ENCODE data around the gene ABLIM2.

ABLIM2 gene

DNA sequence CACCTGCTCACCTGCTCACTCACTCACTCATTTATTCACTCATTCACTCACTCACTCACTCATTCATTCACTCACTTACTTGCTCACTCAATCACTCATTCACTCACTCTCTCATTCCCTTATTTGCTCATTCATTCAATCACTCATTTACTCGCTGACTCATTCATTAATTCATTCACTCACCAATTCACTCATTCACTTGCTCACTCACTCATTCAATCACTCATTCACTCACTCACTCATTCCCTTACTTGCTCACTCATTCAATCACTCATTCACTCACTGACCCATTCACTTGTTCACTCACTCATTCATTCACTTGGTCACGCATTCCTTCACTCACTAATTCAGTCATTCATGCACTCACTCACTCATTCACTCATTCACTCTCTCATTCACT is 130.2 kb downstream of the ABLIM2 start:
- DNase-seq (ENCODE audit: low read depth): no peak

- DNase-seq (ENCODE audit: low read depth): no peak
Measured at GRCh38 chr4:8026453-8026852, 132.2 kb downstream of the ABLIM2 start.

DNA sequence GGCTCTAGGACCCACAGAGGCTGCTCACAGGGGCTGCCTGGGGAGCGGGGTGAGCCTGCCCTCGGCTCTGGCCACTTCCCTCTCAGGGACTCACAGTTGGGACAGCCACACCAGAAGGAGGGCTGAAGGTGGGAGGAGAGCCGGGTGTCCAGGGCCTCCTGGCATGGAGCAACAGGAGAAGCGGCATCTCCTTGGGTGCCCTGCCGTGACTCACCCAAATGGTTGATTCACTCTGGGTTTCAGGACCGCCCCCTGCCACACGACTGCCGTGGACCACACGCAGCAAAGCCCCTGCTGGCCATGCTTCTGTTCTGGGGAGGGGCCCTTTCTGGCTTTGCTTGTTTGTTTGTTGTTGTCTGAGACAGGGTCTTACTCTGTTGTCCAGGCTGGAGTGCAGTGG is 132.9 kb downstream of the ABLIM2 start:
- no peak for DNase-seq (ENCODE audit: low read depth)

GRCh38 chr4:8024073-8024786 is 134.4 kb downstream of the ABLIM2 start:
- DNase-seq (ENCODE audit: low read depth): no peak

DNA sequence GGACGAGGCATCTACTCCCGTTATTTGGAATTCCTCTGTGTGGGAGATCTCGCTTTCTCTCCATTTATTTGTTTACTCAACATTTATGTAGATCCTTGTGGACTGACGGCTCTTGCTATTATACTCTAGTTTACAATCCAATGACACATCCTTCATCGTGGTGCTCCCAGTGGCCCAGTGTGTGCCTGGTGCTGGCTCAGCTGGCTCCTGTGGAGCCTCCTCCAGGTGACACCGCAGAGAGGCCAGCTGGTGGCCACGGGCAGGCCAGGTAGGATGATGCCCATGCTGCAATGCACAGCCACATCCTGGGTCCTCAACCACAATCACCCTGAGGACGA is 134.9 kb downstream of the ABLIM2 start:
- no peak for DNase-seq (ENCODE audit: low read depth)

GRCh38 chr4:8022767-8023695 is 135.6 kb downstream of the ABLIM2 start:
- no peak for DNase-seq (ENCODE audit: low read depth)

GRCh38 chr4:8021796-8022195 is 136.8 kb downstream of the ABLIM2 start:
- no peak for DNase-seq (ENCODE audit: low read depth)

GRCh38 chr4:8019396-8020365 is 138.9 kb downstream of the ABLIM2 start:
- no peak for DNase-seq (ENCODE audit: low read depth)

GRCh38 chr4:8016527-8016926 is 142.1 kb downstream of the ABLIM2 start:
- DNase-seq (ENCODE audit: low read depth): no peak

DNA sequence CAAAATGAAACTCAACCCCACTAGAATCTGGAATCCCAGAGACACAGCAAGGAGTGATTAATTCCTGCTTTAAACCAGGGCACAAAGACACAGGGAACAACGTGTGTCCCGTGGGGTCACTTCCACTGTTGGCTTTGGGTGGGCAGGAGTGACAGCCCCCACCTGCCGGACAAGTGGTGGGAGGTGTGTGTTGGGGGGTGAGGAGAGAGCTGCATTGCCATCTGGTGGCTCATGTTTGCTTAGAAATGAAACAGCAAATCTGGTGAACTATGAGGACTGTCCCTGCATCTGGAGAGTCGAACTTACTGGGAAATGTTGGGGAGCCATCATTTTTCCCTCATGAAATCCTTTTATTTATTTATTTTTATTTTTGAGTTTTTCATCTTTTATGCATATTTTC is 143.1 kb downstream of the ABLIM2 start:
- DNase-seq (ENCODE audit: low read depth): no peak

DNA sequence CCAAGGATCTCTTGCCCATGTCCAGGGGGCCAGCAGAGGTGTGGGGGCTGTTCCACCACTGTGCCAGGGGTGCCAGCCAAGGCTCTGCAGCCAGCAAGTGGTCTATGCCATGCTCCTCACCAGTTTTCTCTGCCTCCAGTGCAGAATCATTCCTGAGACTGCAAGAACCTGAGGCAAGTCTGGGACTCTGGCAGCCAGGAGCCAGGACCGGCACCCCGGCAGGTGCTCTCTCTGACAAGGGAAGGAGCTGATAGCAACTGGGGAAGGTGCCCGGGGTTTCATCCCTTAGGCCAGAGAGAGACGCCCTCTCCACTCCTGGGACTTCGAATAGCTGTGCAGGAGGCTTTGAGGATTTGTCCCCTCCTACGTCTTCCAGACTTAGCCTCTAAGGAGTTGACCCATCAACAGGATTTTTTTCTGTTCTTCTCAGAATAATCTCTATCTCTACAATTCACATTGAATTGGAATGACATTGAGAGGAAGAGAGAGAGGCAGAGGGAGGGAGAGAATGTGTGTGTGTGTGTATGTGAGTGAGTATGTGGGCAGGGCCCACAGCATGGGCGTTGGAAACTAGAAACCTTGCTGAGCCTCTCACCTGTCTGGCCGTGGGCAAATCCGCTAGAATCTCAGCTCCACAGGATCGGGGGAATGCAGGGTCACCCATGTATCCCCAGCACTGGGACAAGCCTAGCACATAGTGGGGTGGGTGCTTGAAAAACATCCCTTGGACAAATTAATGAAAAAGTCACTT is 144.5 kb downstream of the ABLIM2 start:
- no peak for DNase-seq (ENCODE audit: low read depth)

DNA sequence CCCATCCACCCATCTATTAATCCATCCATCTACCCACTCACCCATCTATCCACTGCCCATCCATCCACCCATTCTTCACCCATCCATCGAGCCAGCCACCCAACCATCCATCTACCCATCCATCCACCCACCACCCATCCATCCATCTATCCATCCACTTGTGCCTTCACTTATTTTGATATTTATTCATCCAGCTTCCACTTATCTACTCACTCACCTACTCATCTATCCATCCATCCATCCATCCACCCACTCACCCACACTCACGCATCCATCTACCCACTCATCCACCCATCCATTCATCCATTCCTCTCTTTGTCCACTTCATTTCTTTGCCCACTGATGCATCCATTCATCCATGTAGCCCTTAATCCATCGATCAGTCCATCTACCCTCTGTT is 146.1 kb downstream of the ABLIM2 start:
- DNase-seq (ENCODE audit: low read depth): no peak

DNA sequence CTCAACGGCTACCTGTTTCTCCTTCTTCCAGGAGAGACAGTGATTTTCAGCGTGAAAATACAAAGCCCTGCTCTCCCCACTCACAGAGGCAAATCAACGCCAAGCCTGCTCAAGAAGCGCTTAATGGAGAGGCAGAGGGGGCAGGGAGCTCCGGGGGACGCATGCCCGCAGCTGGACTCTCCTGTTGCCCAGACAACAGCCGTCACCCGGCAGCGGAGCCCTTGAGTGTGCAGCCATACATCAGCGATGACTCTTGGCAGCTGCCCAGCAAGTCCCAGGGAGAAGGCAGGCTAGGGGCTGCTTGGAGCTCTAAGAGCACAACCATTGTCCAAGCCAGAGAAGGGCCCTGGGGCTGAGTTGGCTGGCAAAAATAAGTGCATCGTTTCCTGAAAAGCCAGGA is 148.0 kb downstream of the ABLIM2 start:
- DNase-seq (ENCODE audit: low read depth): no peak

GRCh38 chr4:8009710-8010511 is 148.7 kb downstream of the ABLIM2 start:
- no peak for DNase-seq (ENCODE audit: low read depth)

GRCh38 chr4:8009097-8009496 is 149.5 kb downstream of the ABLIM2 start:
- no peak for DNase-seq (ENCODE audit: low read depth)

DNA sequence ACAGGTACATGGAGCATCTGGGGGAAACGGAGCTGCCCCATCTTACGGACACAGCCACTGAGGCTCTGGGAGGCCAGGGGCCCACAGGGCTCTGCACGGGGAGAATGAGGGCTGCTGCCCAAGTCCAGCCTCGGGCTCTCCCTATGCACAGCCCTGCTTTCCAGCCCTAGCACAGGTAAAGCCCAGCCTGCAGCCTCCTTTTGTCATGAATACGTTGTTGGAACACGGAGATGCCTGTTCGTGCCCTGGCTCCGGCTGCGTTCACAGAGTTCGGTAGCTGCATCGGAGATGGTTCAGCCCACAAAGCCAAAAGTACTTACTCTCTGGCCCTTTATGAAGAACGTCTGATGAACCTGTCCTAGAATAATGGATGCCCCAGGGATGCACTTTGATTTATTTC is 150.2 kb downstream of the ABLIM2 start:
- no peak for DNase-seq (ENCODE audit: low read depth)

DNA sequence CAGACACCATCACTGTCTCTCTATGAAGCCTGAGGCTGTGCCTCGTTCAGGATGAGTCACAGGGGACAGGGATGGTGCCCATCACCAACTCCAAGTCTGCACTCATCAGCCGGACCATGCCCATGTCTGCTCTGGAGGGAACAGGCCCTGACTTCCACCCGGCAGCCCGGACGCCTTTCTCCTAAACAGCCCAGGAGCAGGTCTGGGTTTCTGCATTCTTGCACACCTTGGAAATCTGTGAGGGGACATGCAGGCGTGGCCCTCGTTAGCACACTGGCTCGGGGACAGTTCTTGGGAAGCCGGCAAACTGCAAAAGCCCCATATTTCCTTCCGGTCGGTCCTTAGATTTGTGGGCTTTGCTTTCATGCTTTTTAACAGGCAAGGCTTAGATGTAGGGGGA is 151.0 kb downstream of the ABLIM2 start:
- DNase-seq (ENCODE audit: low read depth): no peak

DNA sequence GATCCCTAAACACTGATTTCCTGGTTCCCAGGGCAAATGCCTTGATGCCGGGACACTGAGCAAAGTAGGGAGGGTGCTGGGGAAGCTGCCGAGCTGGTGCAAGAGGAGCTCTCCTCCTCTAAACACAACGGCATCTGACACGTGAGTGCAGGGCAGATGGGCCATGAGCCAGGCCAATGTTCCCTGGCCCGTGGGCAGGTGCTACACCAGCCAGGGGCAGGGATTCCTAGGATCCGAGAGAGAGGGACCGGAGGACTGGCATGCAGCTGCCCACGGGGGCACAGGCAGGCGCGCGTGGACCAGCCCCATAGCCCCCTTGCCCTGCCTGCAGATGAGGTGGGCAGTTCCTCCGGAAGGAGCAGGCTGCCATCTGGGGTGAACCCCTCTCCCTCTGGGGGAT is 152.1 kb downstream of the ABLIM2 start:
- DNase-seq (ENCODE audit: low read depth): no peak

- no peak for DNase-seq (ENCODE audit: low read depth)
Measured at GRCh38 chr4:8005814-8006215, 152.8 kb downstream of the ABLIM2 start.

DNA sequence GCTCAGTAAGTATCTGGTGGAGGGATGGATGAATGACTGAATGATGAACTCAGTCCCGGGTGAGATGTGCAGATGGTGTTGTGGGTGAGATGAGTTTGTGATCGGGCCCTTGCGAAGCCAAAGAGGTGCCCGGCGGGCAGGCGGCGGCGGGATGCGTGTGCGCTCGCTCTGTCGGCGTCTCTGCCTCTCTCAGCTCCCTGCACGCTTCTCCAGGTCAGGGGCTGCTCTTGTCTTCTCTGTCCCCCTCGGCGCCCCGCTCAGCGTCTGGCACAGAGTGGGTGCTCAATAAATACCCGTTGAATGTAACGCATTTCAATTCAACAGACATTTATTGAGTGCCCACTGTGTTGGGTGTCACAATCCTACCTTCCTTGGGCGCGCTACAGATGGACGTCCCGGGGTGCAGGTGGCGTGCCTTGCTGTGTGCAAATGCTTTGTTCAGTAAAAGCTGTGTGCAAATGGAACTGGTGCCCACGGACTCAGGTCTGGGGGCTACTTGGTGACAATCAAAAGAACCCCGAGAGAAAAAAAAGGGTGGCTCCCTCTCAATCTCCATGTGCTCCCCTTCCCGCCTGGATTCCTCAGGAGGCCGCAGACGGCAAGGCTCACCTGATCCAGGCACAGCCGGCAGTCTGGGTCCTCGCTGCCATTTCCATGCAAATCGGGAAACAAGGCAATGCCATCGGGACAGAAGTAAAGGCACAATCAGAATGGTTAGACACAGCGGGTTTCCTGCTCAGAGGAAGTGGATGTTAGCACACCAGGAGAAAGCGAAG is 153.4 kb downstream of the ABLIM2 start:
- no peak for DNase-seq (ENCODE audit: low read depth)
